SKM-1 (cell line): ENCODE measurements around the gene REXO4.
"Not testable (repeated sequence)": the region's sequence is repeated elsewhere in the genome, so short reads cannot be mapped to it uniquely, and the experiment has no call there.

Source experiments
- DNase-seq: peaks from one replicate; lab custom pipeline; 2025; ENCODE audit not compliant: unreplicated experiment; lab: John Stamatoyannopoulos, UW

The REXO4 gene

GRCh38 chr9:133451865-133452264 is 34.1 kb upstream of the REXO4 start:
- DNase-seq: not testable (repeated sequence)

GRCh38 chr9:133449760-133450159 is 31.9 kb upstream of the REXO4 start:
- DNase-seq: no peak

GRCh38 chr9:133448487-133448972 is 30.7 kb upstream of the REXO4 start:
- DNase-seq: no peak

GRCh38 chr9:133445293-133445969 is 27.6 kb upstream of the REXO4 start:
- DNase-seq: no peak

- DNase-seq: no peak
Observed at GRCh38 chr9:133443982-133444381, 26.2 kb upstream of the REXO4 start.

- no peak for DNase-seq
Observed at GRCh38 chr9:133443248-133443647, 25.4 kb upstream of the REXO4 start.

- DNase-seq: no peak
Observed at GRCh38 chr9:133441571-133441970, 23.8 kb upstream of the REXO4 start.

GRCh38 chr9:133440874-133441273 is 23.1 kb upstream of the REXO4 start:
- no peak for DNase-seq

- no peak for DNase-seq
Observed at GRCh38 chr9:133439337-133439736, 21.5 kb upstream of the REXO4 start.

GRCh38 chr9:133437753-133438531 is 20.1 kb upstream of the REXO4 start:
- DNase-seq: no peak

GRCh38 chr9:133436681-133437080 is 18.9 kb upstream of the REXO4 start:
- no peak for DNase-seq

- no peak for DNase-seq
Observed at GRCh38 chr9:133433351-133433843, 15.6 kb upstream of the REXO4 start.

GRCh38 chr9:133430244-133430643 is 12.4 kb upstream of the REXO4 start:
- DNase-seq: peak; percentile 21

- no peak for DNase-seq
Observed at GRCh38 chr9:133429641-133430161, 11.9 kb upstream of the REXO4 start.

- DNase-seq: no peak
Observed at GRCh38 chr9:133429214-133429613, 11.4 kb upstream of the REXO4 start.

- DNase-seq: no peak
Observed at GRCh38 chr9:133428617-133429101, 10.8 kb upstream of the REXO4 start.

- DNase-seq: no peak
Observed at GRCh38 chr9:133427658-133428348, 10.0 kb upstream of the REXO4 start.

- DNase-seq: no peak
Observed at GRCh38 chr9:133426011-133426410, 8.2 kb upstream of the REXO4 start.

GRCh38 chr9:133425049-133425632 is 7.3 kb upstream of the REXO4 start:
- DNase-seq: no peak

GRCh38 chr9:133424187-133424586 is 6.4 kb upstream of the REXO4 start:
- DNase-seq: no peak

GRCh38 chr9:133423216-133423615 is 5.4 kb upstream of the REXO4 start:
- DNase-seq: no peak
